Measurements from ENCODE around the gene TPX2.

The TPX2 gene

GRCh38 chr20:31739550-31739977 is 474 bp downstream of the TPX2 start (continued):
- TF ChIP-seq PRDM1 (tag by site-specific recombination; IDR thresholded peaks at IDR 0.05): no peak
- TF ChIP-seq ZBTB10 (tag by site-specific recombination; IDR thresholded peaks at IDR 0.05): no peak
- TF ChIP-seq SCRT2 (tag by site-specific recombination; IDR thresholded peaks at IDR 0.05): peak; percentile 59
- peak; percentile 4 for TF ChIP-seq ZBTB26 (tag by site-specific recombination; optimal IDR thresholded peaks at IDR 0.05)
- TF ChIP-seq ZNF354C (tag by site-specific recombination; IDR thresholded peaks at IDR 0.05; ENCODE audit: borderline replicate concordance, low read depth): no peak
- no peak for TF ChIP-seq ZNF146 (tag by site-specific recombination; IDR thresholded peaks at IDR 0.05)
- 0 out of 2 replicates have a peak, but pooled peaks have one; percentile 3 for TF ChIP-seq ZNF501 (tag by site-specific recombination; IDR thresholded peaks at IDR 0.05)
- TF ChIP-seq KLF17 (tag by site-specific recombination; IDR thresholded peaks at IDR 0.05): no peak
- no peak for TF ChIP-seq CTCF (tag by site-specific recombination; IDR thresholded peaks at IDR 0.05)
- no peak for TF ChIP-seq ZNF140 (tag by site-specific recombination; IDR thresholded peaks at IDR 0.05)

- peaks cover 22 to 27% of the 10 kb centered on the region in 2 experiments; a peak in 2 of 3 replicates for H3K36me3 ChIP-seq (ENCODE audit: control insufficient read depth in 2 of 2, insufficient read depth in 1 of 2, low read length in 2 of 2)
- H3K9me3 ChIP-seq (ENCODE audit: control insufficient read depth, insufficient read depth, low read depth, low read length): no peaks in the 10 kb centered on the region
- POLR2A ChIA-PET: interaction anchor here (1.7 to 3.1 kb wide), 2 partner anchors 10 to 17 kb away, joined by 5 to 22 read pairs; partner anchors contain the start of gene BCL2L1
- peak overlapping the region; percentile 73 for H3K4me3 ChIP-seq (ENCODE audit: low read depth, low read length)
- CTCF ChIA-PET: interaction anchor here (0.6 to 4.0 kb wide), 7 partner anchors 16 to 128 kb away, joined by 3 to 24 read pairs (median 3); no protein-coding TSS in a partner anchor
- 0 out of 2 replicates have a peak overlapping the region, but pooled peaks have one; percentile 73 for H3K27ac ChIP-seq (ENCODE audit: extremely low read depth, low read depth, low read length)
- no peaks in the 10 kb centered on the region; the same call in 1 of the 2 replicates for H3K4me1 ChIP-seq (ENCODE audit: control insufficient read depth, insufficient read depth, low read length)
- TF ChIP-seq ZIC2 (tag by site-specific recombination; IDR thresholded peaks at IDR 0.05) (no peak), ATF2 (tag by site-specific recombination; IDR thresholded peaks at IDR 0.05; ENCODE audit: low read depth) (peak; percentile 72), MZF1 (tag by site-specific recombination; IDR thresholded peaks at IDR 0.05; ENCODE audit: borderline replicate concordance) (no peak), ZFHX2 (tag by site-specific recombination; conservative IDR thresholded peaks at IDR 0.05) (no peak), GLI4 (tag by site-specific recombination; IDR thresholded peaks at IDR 0.05) (no peak), ZNF2 (tag by site-specific recombination; IDR thresholded peaks at IDR 0.05) (no peak), ZNF704 (tag by site-specific recombination; IDR thresholded peaks at IDR 0.05) (no peak), ZFP37 (tag by site-specific recombination; IDR thresholded peaks at IDR 0.05) (0 out of 2 replicates have a peak, but pooled peaks have one; percentile 32), ZNF335 (tag by site-specific recombination; conservative IDR thresholded peaks at IDR 0.05) (no peak), ZNF10 (tag by site-specific recombination; IDR thresholded peaks at IDR 0.05) (no peak), KLF7 (tag by site-specific recombination; IDR thresholded peaks at IDR 0.05; ENCODE audit: borderline replicate concordance) (no peak), ZNF404 (tag by site-specific recombination; IDR thresholded peaks at IDR 0.05) (no peak), HOXA7 (CRISPR knock-in tag; IDR thresholded peaks at IDR 0.05; ENCODE audit: borderline replicate concordance) (no peak), HIC1 (tag by site-specific recombination; IDR thresholded peaks at IDR 0.05) (peak; percentile 59; the same call in 1 of the 2 replicates), KLF1 (tag by site-specific recombination; IDR thresholded peaks at IDR 0.05) (no peak), OSR2 (tag by site-specific recombination; IDR thresholded peaks at IDR 0.05) (no peak)
Observed at GRCh38 chr20:31740208-31740607, 1.1 kb downstream of the TPX2 start.
